GM21737 (cell line): ENCODE data around the gene NEDD8.

ENCODE experiments used
- ATAC-seq: cut with Tn5 transposase; IDR thresholded peaks from one replicate; pipeline ENCODE4 v1.9.1; 2021; ENCODE audit warnings: mild to moderate bottlenecking, moderate library complexity; ENCODE audit not compliant: unreplicated experiment

The NEDD8 gene

DNA sequence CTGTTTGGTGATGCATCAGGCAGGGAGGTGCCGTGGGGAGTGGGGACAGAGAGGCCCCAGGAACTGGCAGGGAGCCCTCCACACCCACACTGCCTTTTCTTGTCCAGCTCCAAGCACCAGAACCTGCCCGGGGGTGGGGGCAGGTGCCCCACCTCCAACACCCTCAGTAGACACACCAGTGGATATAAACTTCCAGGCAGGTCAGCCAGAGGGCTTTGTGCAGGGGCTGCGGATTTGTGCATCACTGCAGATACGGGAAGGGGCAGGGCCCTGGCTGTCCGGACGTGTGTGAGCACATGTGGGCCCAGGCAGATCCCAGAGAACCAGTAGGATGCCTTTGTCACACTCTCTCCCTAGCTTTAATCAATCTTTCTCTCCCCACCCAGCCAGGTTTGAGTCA, 32.1 kb upstream of the NEDD8 start:
- ATAC-seq = no peak

- ATAC-seq = no peak
These were observed 31.7 kb upstream of the NEDD8 start for GRCh38 chr14:24263848-24264247.

GRCh38 chr14:24262821-24263733, 30.9 kb upstream of the NEDD8 start, which contains the start of gene TGM1:
TSS of gene TGM1 (minus strand) at chr14:24263177. CDS start at chr14:24262352, 825 bp downstream.
- ATAC-seq = no peak

GRCh38 chr14:24261969-24262327, 29.8 kb upstream of the NEDD8 start:
- ATAC-seq = no peak

- ATAC-seq = no peak
These were observed 29.2 kb upstream of the NEDD8 start for GRCh38 chr14:24261256-24261968.

- ATAC-seq = no peak
These were observed 28.6 kb upstream of the NEDD8 start for GRCh38 chr14:24260780-24261157.

- no peak for ATAC-seq
These were observed 28.0 kb upstream of the NEDD8 start for GRCh38 chr14:24260026-24260779.

GRCh38 chr14:24259282-24260025, 27.3 kb upstream of the NEDD8 start:
- ATAC-seq = no peak

DNA sequence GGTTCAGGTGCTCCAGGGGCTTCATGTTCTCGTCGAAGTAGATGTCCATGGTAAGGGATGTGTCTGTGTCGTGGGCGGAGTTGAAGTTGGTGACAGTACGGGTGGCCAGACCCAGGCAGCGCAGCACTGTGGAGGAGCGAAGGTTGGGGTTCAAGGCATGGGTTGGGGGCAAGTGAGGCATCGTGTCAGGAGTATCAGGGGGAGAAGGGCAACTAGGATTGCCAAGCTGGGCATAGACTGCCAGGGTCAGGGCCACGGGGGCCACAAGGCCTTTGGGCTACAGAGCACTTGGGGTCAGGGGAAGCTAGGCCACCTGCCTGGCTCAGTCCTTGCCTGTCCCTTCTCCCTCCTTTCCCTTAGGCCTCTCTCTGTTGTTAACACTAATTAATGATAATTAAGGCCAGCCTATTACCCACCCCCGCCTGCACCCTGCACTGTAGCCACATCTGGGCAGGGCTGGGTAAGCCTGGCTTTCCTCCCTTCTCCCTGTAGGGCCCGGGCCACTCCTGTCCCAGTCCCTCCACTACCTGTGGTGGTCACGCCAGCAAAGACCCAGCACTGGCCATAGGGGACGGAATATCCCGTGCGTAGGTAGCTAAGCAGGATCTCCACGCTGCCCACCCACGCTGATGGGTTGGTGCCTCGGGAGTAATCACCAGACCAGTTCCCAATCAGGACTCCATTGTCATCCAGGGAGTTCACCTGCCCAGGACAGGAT, 26.5 kb upstream of the NEDD8 start:
- ATAC-seq = no peak

GRCh38 chr14:24258119-24258518, 26.0 kb upstream of the NEDD8 start:
- ATAC-seq = no peak

DNA sequence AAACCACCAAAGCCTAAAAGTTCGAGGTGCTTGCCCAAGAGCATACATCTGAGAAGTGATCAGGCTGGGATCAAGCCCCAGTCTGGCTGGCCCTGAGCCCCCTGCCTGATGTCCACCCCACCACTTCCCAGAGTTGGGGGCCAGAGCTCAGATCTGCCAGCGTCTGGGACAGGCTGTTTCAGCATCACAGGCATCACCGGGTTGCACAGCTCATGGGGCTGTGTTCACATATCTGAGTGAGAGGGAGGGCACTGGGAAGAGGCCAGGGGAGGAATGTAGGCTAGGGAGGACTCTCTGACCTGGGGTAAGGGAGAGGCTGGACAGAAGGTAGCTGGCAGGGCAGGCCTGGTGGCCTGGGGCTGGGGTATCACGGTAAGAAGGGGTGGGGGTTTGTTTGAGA, 24.8 kb upstream of the NEDD8 start:
- ATAC-seq = no peak

GRCh38 chr14:24255931-24256711, 24.0 kb upstream of the NEDD8 start:
- no peak for ATAC-seq

GRCh38 chr14:24255438-24255837, 23.3 kb upstream of the NEDD8 start:
- ATAC-seq = no peak

DNA sequence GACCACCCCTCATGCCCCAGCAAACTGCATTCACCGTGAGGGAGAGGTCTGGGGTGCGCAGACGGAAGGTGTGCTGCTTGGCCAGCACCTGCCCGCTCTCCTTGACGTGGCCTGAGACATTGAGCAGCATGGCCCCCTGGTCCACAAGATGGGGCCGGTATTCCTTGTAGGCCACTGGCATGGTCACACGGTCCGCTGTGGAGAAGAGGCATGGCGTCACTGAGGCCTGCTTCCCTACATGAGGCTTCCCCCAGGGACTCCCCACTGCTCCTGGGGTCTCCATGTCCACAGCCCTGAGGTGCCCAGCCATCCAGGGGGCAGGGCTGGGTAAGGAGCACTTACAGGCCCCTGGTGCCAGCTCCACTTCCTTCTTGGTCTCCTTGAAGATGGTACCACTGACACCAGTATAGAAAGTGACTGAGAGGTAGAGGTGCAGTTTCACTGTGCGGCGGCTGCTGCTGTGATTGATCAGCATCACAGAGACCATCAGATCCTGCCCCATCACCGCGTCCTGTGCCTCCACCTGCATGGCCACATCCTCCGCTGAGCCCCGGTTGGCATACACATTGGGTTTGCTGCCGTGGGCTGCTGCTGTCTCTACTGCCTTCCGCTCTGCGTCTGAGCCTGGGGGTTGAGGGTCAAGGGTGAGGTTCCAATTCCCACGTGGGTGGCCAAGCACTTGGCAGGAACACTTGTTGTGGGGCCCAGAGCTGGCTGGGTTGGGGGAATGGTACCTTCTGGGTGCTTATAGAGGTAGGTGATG, 22.6 kb upstream of the NEDD8 start:
- ATAC-seq = no peak

GRCh38 chr14:24253936-24254335, 21.8 kb upstream of the NEDD8 start:
- no peak for ATAC-seq

DNA sequence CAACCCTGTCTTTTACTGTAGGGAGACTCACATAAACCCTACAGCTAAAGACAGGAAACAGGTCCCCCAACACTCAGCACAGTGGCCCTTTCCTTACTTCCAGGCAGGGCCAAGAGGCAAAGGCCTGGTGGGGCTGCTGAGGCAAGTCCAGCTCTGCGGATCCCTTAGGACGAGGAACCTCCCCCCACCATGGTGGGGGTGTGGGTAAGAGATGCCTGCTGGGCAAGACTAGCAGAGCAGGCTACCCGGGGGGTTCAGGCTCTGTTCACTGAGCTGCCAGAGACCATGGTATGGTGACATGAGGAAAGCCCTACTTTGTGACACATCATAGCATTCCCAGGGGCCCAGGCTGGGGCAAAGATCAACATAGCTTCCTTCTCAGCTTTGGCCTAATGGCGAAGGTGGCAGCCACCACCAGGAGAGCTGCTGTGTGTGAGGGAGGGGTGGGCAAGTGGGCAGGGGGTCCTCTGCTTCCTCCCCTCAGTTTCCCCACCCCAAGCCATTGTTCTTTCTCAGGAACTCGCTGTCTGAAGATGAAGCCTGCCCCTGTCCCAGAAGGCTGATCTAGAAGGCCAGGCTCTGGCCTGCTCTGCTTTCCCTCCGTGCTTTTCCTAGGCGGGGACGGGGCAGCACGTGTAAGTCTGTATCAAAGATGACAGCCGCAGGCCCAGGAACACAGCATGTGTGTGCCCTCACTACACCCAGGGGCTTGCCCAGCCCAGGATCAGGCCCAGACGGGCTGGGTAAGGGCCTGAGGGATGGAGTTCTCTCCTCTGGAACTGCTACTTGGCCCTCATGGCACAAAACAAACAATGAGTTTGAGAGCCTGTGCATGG, 20.3 kb upstream of the NEDD8 start:
- ATAC-seq = no peak

DNA sequence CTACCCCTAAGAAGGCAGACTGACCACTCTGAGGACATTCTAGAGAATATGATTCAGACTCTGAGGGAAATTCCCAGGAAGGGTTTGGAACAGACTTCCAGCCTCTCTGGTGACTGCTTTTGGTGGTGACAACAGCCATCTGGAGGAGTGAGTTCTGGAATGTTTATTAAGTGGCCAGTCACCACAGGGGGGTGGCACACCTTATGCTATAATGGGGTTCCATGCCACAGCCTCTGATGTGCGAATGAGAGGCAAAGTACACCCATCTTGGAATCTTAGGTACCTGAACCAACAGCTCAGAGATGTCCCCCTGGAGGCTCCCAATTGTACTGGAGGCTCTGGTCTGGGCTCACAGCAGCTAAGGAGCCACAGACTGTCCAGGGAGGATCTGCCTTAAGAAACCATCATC, 19.7 kb upstream of the NEDD8 start:
- ATAC-seq = no peak

- ATAC-seq = no peak
These were observed 18.2 kb upstream of the NEDD8 start for GRCh38 chr14:24250354-24250753.
